GM21515 (cell line): ENCODE measurements around the gene PIP5K1A.

Experiments
- ATAC-seq: cut with Tn5 transposase; IDR thresholded peaks from one replicate; pipeline ENCODE4 v1.9.1; 2021; ENCODE audit not compliant: unreplicated experiment

Gene PIP5K1A

GRCh38 chr1:151288502-151288901, 90.2 kb downstream of the PIP5K1A start:
- ATAC-seq = no peak

- no peak for ATAC-seq
Measured at GRCh38 chr1:151289080-151289935, 91.0 kb downstream of the PIP5K1A start.

- ATAC-seq = no peak
Measured at GRCh38 chr1:151289991-151290708, 91.8 kb downstream of the PIP5K1A start.

- no peak for ATAC-seq
Measured at GRCh38 chr1:151290709-151291303, 92.5 kb downstream of the PIP5K1A start.

GRCh38 chr1:151292207-151293030, 94.1 kb downstream of the PIP5K1A start:
- no peak for ATAC-seq

GRCh38 chr1:151293093-151293492, 94.7 kb downstream of the PIP5K1A start:
- no peak for ATAC-seq

- ATAC-seq = no peak
Measured at GRCh38 chr1:151294742-151295462, 96.5 kb downstream of the PIP5K1A start.
